Neural cell (in vitro differentiated cells): ENCODE results near the gene GALNT5. TPM values are rescaled to one million over a fixed set of nuclear protein-coding genes. Genes with fewer than 3 reads are reported as not detected.

Experiments used
- H2AFZ ChIP-seq: fragments of 200-600, 300-800 bp; sonication (generic), shearing (Covaris generic); 2 replicates; pipeline ENCODE4 v1.6.0; 2014; ENCODE audit warnings: low read depth, mild to moderate bottlenecking, antibody characterized with exemption, low read length, moderate library complexity
- H3F3A ChIP-seq: fragments of 200-600 bp; shearing (Covaris generic); 2 replicates; pipeline ENCODE4 v1.6.1; 2016; ENCODE audit warnings: mild to moderate bottlenecking, moderate library complexity, mixed read lengths, antibody characterized with exemption, low read length; ENCODE audit not compliant: insufficient read depth, poor library complexity, severe bottlenecking
- H3K27ac ChIP-seq: fragments of 200-600, 300-800 bp; sonication (generic), shearing (Covaris generic); 2 replicates; pipeline ENCODE4 v1.5.1; 2014; ENCODE audit warnings: mild to moderate bottlenecking, low read length, moderate library complexity
- H3K27me3 ChIP-seq: fragments of 300-800, 200-600 bp; sonication (generic), shearing (Covaris generic); 2 replicates; pipeline ENCODE4 v1.6.0; 2014; ENCODE audit warnings: mild to moderate bottlenecking, low read depth, low read length, moderate library complexity; ENCODE audit not compliant: insufficient read depth
- H3K36me3 ChIP-seq: fragments of 300-800, 200-600 bp; sonication (generic), shearing (Covaris generic); 2 replicates; pipeline ENCODE4 v1.5.1; 2014; ENCODE audit warnings: mild to moderate bottlenecking, antibody characterized with exemption, low read length, moderate library complexity; ENCODE audit not compliant: insufficient read depth
- H3K4me2 ChIP-seq: fragments of 300-800, 200-600 bp; sonication (generic), shearing (Covaris generic); 2 replicates; pipeline ENCODE4 v1.6.0; 2014; ENCODE audit warnings: mild to moderate bottlenecking, low read length
- H3K4me3 ChIP-seq: fragments of 300-800, 200-600 bp; sonication (generic), shearing (Covaris generic); 2 replicates; pipeline ENCODE4 v1.5.1; 2014; ENCODE audit warnings: mild to moderate bottlenecking, low read length, moderate library complexity
- H3K79me2 ChIP-seq: fragments of 200-600 bp; shearing (Covaris generic); replicated peaks from 2 replicates; pipeline ENCODE4 v1.6.0; 2014; ENCODE audit warnings: mild to moderate bottlenecking, low read length, moderate library complexity; ENCODE audit not compliant: insufficient read depth
- H3K9ac ChIP-seq: fragments of 300-800, 200-600 bp; sonication (generic), shearing (Covaris generic); 2 replicates; pipeline ENCODE4 v1.6.1; 2016; ENCODE audit warnings: mild to moderate bottlenecking, low read length, mixed read lengths
- H3K9me2 ChIP-seq: fragments of 200-600 bp; shearing (Covaris generic); 2 replicates; pipeline ENCODE4 v1.6.1; 2016; ENCODE audit warnings: mild to moderate bottlenecking, low read length, mixed read lengths; ENCODE audit not compliant: insufficient read depth
- H3K9me3 ChIP-seq: fragments of 200-600, 300-800 bp; sonication (generic), shearing (Covaris generic); 2 replicates; pipeline ENCODE4 v1.6.1; 2016; ENCODE audit warnings: mild to moderate bottlenecking, mixed run types, low read length, moderate library complexity, mixed read lengths
- H4K20me1 ChIP-seq: fragments of 200-600 bp; shearing (Covaris generic); 2 replicates; pipeline ENCODE4 v1.6.1; 2016; ENCODE audit warnings: mild to moderate bottlenecking, mixed run types; ENCODE audit not compliant: insufficient read depth
- CTCF ChIP-seq: fragments of 450-650 bp; IDR thresholded peaks from 2 replicates; pipeline ENCODE4 v1.5.1; 2014; ENCODE audit warnings: antibody characterized with exemption, mild to moderate bottlenecking, moderate library complexity; ENCODE audit not compliant: poor library complexity, severe bottlenecking
- EZH2 ChIP-seq: fragments of 200-600, 300-800 bp; shearing (Covaris generic), sonication (generic); IDR thresholded peaks from 2 replicates; pipeline ENCODE4 v1.6.1; 2014; ENCODE audit warnings: antibody characterized with exemption, low read length, borderline replicate concordance, mild to moderate bottlenecking; ENCODE audit not compliant: insufficient read depth, poor library complexity, severe bottlenecking
- POLR2AphosphoS5 ChIP-seq: IDR thresholded peaks from 2 replicates; pipeline ENCODE4 v1.6.1; 2012
- REST ChIP-seq: IDR thresholded peaks from 2 replicates; pipeline ENCODE4 v1.6.1; 2012; ENCODE audit warnings: borderline replicate concordance
- SMC3 ChIP-seq: fragments of 450-650 bp; conservative IDR thresholded peaks from 2 replicates; pipeline ENCODE4 v1.6.1; 2014; ENCODE audit warnings: antibody characterized with exemption, mild to moderate bottlenecking, moderate library complexity; ENCODE audit not compliant: poor library complexity
- TAF1 ChIP-seq: IDR thresholded peaks from 2 replicates; pipeline ENCODE4 v1.6.1; 2012; ENCODE audit warnings: low read depth
- polyA plus RNA-seq: library from polyadenylated mRNA; depleted of rRNA; stranded (reverse); fragments of >200 nt; gene quantifications from 2 replicates; pipeline ENCODE4 v1.2.3, GENCODE V29; 2014

Gene GALNT5
- polyA plus RNA-seq, 1 donor from 2014 or later = not detected

GRCh38 chr2:157334335-157334734, 76.8 kb downstream of the GALNT5 start:
- no peaks in the 10 kb centered on the region for H4K20me1 ChIP-seq
- no peak overlapping the region for H3K9ac ChIP-seq
- no peak overlapping the region for H2AFZ ChIP-seq
- H3K9me3 ChIP-seq = no peaks in the 10 kb centered on the region
- H3K27me3 ChIP-seq = no peaks in the 10 kb centered on the region
- no peak overlapping the region for H3K27ac ChIP-seq
- H3K4me3 ChIP-seq = no peak overlapping the region
- no peak overlapping the region for H3K4me2 ChIP-seq
- H3K9me2 ChIP-seq = no peaks in the 10 kb centered on the region
- no peak for TF ChIP-seq REST
- no peak for TF ChIP-seq TAF1
- TF ChIP-seq SMC3 = no peak
- TF ChIP-seq POLR2AphosphoS5 = no peak
- no peak for TF ChIP-seq EZH2
- no peak for TF ChIP-seq CTCF
- H3K79me2 ChIP-seq = no peaks in the 10 kb centered on the region
- no peaks in the 10 kb centered on the region for H3F3A ChIP-seq
- no peaks in the 10 kb centered on the region for H3K36me3 ChIP-seq

GRCh38 chr2:157334797-157335196, 77.3 kb downstream of the GALNT5 start:
- Histone ChIP-seq H3F3A (no peaks in the 10 kb centered on the region), H3K9ac (no peak overlapping the region), H2AFZ (no peak overlapping the region), H3K27ac (no peak overlapping the region), H4K20me1 (no peaks in the 10 kb centered on the region), H3K9me2 (no peaks in the 10 kb centered on the region), H3K79me2 (no peaks in the 10 kb centered on the region), H3K9me3 (no peaks in the 10 kb centered on the region), H3K4me2 (no peak overlapping the region), H3K36me3 (no peaks in the 10 kb centered on the region), H3K4me3 (no peak overlapping the region), H3K27me3 (no peaks in the 10 kb centered on the region)
- TF ChIP-seq EZH2 (no peak), CTCF (no peak)
